Mammary epithelial cell (primary cell): Measurements from ENCODE around the gene ATIC.

Experiments
- EZH2 ChIP-seq: IDR thresholded peaks from 2 replicates; pipeline ENCODE4 v1.6.1; 2012; ENCODE audit warnings: low read length, inconsistent platforms, borderline replicate concordance
- TF ChIP-seq, protein P1 (sequence below), 2 donors: IDR thresholded peaks in 1 of 2; conservative IDR thresholded peaks in 1 of 2; 2 replicates each; pipeline ENCODE4 v1.5.1; 2011 to 2012; ENCODE audit warnings: inconsistent platforms in 2 of 2, low read length in 2 of 2, mild to moderate bottlenecking in 2 of 2, control low read depth in 1 of 2, low read depth in 1 of 2; ENCODE audit not compliant: insufficient read depth in 1 of 2; ENCODE audit errors: extremely low read depth in 1 of 2

DNA sequence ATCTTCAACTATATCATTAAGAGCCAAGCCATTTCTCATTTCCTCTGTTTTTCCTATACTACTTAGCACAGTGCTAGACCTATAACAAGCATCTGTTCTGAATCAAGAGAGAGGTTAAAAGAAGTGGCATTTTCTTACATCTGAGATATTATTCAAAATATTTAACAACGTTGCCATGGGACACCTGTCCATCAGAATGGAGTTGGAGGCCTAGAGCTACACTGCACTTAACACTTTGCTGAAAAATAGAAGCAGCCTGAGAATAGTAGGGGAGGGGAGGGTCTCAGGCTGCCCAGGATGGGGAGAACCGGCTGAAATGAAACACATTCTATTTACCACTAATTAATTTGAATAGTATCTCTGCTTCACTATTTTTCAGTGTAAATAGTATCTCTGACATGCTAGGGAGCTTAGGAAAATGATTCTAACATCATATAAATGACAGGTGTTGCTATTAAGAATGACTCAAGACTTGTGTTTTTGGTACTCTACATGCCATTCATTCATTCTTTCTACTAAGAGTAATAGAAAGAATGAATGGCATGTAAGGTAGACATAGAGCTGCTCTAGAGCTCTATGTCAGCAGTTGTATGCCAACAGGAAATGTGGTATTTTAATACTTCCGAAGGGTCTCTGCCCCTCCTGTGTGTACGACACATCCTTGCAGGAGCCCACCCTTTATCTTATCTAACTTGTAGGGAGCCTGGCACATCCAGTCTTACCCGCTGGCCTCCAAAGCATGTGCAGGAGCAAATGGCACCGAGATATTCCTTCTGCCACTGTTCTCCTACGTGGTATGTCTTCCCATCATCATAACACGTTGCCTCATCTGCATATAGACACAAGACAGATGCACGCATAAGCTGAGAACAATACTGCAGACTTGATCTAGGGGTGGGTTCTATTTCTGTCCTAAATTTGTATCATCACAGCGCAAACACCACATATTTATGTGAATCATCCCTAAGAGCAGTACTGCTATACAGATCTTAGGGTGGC is 52.6 kb downstream of the ATIC start:
- TF ChIP-seq, protein P1, sequence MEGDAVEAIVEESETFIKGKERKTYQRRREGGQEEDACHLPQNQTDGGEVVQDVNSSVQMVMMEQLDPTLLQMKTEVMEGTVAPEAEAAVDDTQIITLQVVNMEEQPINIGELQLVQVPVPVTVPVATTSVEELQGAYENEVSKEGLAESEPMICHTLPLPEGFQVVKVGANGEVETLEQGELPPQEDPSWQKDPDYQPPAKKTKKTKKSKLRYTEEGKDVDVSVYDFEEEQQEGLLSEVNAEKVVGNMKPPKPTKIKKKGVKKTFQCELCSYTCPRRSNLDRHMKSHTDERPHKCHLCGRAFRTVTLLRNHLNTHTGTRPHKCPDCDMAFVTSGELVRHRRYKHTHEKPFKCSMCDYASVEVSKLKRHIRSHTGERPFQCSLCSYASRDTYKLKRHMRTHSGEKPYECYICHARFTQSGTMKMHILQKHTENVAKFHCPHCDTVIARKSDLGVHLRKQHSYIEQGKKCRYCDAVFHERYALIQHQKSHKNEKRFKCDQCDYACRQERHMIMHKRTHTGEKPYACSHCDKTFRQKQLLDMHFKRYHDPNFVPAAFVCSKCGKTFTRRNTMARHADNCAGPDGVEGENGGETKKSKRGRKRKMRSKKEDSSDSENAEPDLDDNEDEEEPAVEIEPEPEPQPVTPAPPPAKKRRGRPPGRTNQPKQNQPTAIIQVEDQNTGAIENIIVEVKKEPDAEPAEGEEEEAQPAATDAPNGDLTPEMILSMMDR (conservative IDR thresholded peaks at IDR 0.05 in 1 of 2, IDR thresholded peaks at IDR 0.05 in 1 of 2; ENCODE audit: extremely low read depth in 1 of 2, insufficient read depth in 1 of 2, low read depth in 1 of 2, low read length in 2 of 2) = no peak
- no peak for TF ChIP-seq EZH2
